ENCODE results near the gene TXNDC2.
"Not testable (repeated sequence)": the region's sequence is repeated elsewhere in the genome, so short reads cannot be mapped to it uniquely, and the experiment has no call there.

Gene TXNDC2

GRCh38 chr18:9884532-9885140 lies 1.1 kb upstream of the TXNDC2 start:
- no peak for DNase-seq (ENCODE audit: low read depth in 3 of 3)

- no peak for DNase-seq (ENCODE audit: low read depth in 3 of 3)
Observed at GRCh38 chr18:9886005-9886348, 204 bp downstream of the TXNDC2 start.

GRCh38 chr18:9887992-9888391 lies 2.2 kb downstream of the TXNDC2 start:
- DNase-seq (ENCODE audit: low read depth in 3 of 3) = no peak

GRCh38 chr18:9890196-9890595 lies 4.4 kb downstream of the TXNDC2 start:
- no peak for DNase-seq (ENCODE audit: low read depth in 3 of 3)

GRCh38 chr18:9890957-9891356 lies 5.2 kb downstream of the TXNDC2 start:
- no peak for DNase-seq (ENCODE audit: low read depth in 3 of 3)

- not testable (repeated sequence) for DNase-seq (ENCODE audit: low read depth in 3 of 3)
Observed at GRCh38 chr18:9891515-9891914, 5.7 kb downstream of the TXNDC2 start.

GRCh38 chr18:9894454-9895068 lies 8.8 kb downstream of the TXNDC2 start:
- no peak for DNase-seq (ENCODE audit: low read depth in 3 of 3)

- no peak for DNase-seq (ENCODE audit: low read depth in 3 of 3)
Observed at GRCh38 chr18:9897129-9897528, 11.4 kb downstream of the TXNDC2 start.

- not testable (repeated sequence) for DNase-seq (ENCODE audit: low read depth in 3 of 3)
Observed at GRCh38 chr18:9897787-9898291, 12.1 kb downstream of the TXNDC2 start.

- no peak for DNase-seq (ENCODE audit: low read depth in 3 of 3)
Observed at GRCh38 chr18:9898792-9899549, 13.2 kb downstream of the TXNDC2 start.

GRCh38 chr18:9899550-9899930 lies 13.8 kb downstream of the TXNDC2 start:
- DNase-seq (ENCODE audit: low read depth in 3 of 3) = not testable (repeated sequence)

GRCh38 chr18:9900699-9901098 lies 14.9 kb downstream of the TXNDC2 start:
- no peak for DNase-seq (ENCODE audit: low read depth in 3 of 3)

GRCh38 chr18:9901377-9901776 lies 15.6 kb downstream of the TXNDC2 start:
- DNase-seq (ENCODE audit: low read depth in 3 of 3) = no peak

GRCh38 chr18:9902264-9902663 lies 16.5 kb downstream of the TXNDC2 start:
- not testable (repeated sequence) for DNase-seq (ENCODE audit: low read depth in 3 of 3)

GRCh38 chr18:9902832-9903231 lies 17.1 kb downstream of the TXNDC2 start:
- DNase-seq (ENCODE audit: low read depth in 3 of 3) = no peak

- no peak for DNase-seq (ENCODE audit: low read depth in 3 of 3)
Observed at GRCh38 chr18:9905401-9905922, 19.7 kb downstream of the TXNDC2 start.

- DNase-seq (ENCODE audit: low read depth in 3 of 3) = no peak
Observed at GRCh38 chr18:9906481-9906880, 20.7 kb downstream of the TXNDC2 start.

- DNase-seq (ENCODE audit: low read depth in 3 of 3) = no peak
Observed at GRCh38 chr18:9907867-9908266, 22.1 kb downstream of the TXNDC2 start.

GRCh38 chr18:9910071-9910470 lies 24.3 kb downstream of the TXNDC2 start:
- no peak for DNase-seq (ENCODE audit: low read depth in 3 of 3)

- no peak for DNase-seq (ENCODE audit: low read depth in 3 of 3)
Observed at GRCh38 chr18:9910661-9911060, 24.9 kb downstream of the TXNDC2 start.

GRCh38 chr18:9911226-9911625 lies 25.5 kb downstream of the TXNDC2 start:
- no peak for DNase-seq (ENCODE audit: low read depth in 3 of 3)

GRCh38 chr18:9912285-9912684 lies 26.5 kb downstream of the TXNDC2 start:
- not testable (repeated sequence) for DNase-seq (ENCODE audit: low read depth in 3 of 3)

GRCh38 chr18:9913151-9913525 lies 27.4 kb downstream of the TXNDC2 start:
- DNase-seq (ENCODE audit: low read depth in 3 of 3) = no peak
